Adrenal gland (tissue), 12 donors: ENCODE measurements around the gene MATN1. TPM values are rescaled to one million over a fixed set of nuclear protein-coding genes. Genes with fewer than 3 reads are reported as not detected.

ENCODE experiments used
- DNase-seq, 7 donors: peaks; one replicate each; pipeline ENCODE4 v3.0.0-alpha.2; 2019 to 2020
- H3K27ac ChIP-seq, 5 donors: fragments of 200-600 bp; sonication (generic) in 4 of 5; 1 replicate in 3 of 5; 2 replicates in 2 of 5; pipeline versions ENCODE4 v1.5.1 to v1.8.0; 2016 to 2020; ENCODE audit warnings: mild to moderate bottlenecking in 1 of 5
- H3K27me3 ChIP-seq: fragments of 200-600 bp; 2 replicates; pipeline ENCODE4 v1.8.0; 2021
- H3K36me3 ChIP-seq, 2 donors: fragments of 200-600 bp; replicated peaks in 1 of 2; 1 replicate in 1 of 2; 2 replicates in 1 of 2; pipeline versions ENCODE4 v1.5.1 to v1.8.0; 2018 to 2022
- H3K4me1 ChIP-seq, 2 donors: fragments of 200-600 bp; replicated peaks in 1 of 2; 1 replicate in 1 of 2; 2 replicates in 1 of 2; pipeline versions ENCODE4 v1.5.1 to v1.8.0; 2018 to 2021
- H3K4me3 ChIP-seq, 4 donors: fragments of 200-600 bp; sonication (generic) in 3 of 4; one replicate each; pipeline ENCODE4 v1.5.1; 2016 to 2018
- H3K9me3 ChIP-seq, 3 donors: fragments of 200-600 bp; sonication (generic) in 1 of 3; replicated peaks in 1 of 3; 1 replicate in 2 of 3; 2 replicates in 1 of 3; pipeline versions ENCODE4 v1.5.1 to v1.8.0; 2016 to 2021
- CTCF ChIP-seq, 6 experiments: fragments of 450-650 bp in 4 of 6; fragments of 200-600 bp in 2 of 6; sonication (generic) in 1 of 6; IDR thresholded peaks; 1 replicate in 5 of 6; 2 replicates in 1 of 6; pipeline versions ENCODE4 v1.5.1 to v1.8.0; 2016 to 2021; ENCODE audit warnings: antibody characterized with exemption in 6 of 6, mild to moderate bottlenecking in 2 of 6, moderate library complexity in 1 of 6
- POLR2A ChIP-seq, 2 donors: fragments of 450-650 bp; IDR thresholded peaks; one replicate each; pipeline ENCODE4 v1.6.1; 2017; ENCODE audit warnings: antibody characterized with exemption in 2 of 2, mild to moderate bottlenecking in 2 of 2, moderate library complexity in 1 of 2
- WGBS, 4 donors: extraction: QIAGEN DNeasy Blood & Tissue Kit in 2 of 4; methylation state at CpG; one replicate each; pipeline versions ENCODE4 v1.1.5 to v1.1.7; 2013 to 2017; 5-methylcytosine and 5-hydroxymethylcytosine counted together
- intact Hi-C, 2 donors: fragments of 100-400 bp; cut with DNase I; formaldehyde crosslinking; loops; one replicate each; pipeline versions ENCODE4 v1.14.1 to v1.15.0; 2022 to 2023
- polyA plus RNA-seq, 3 donors: library from polyadenylated mRNA; stranded (reverse); fragments of 200-250 nt in 2 of 3; fragments of 350-450 nt in 1 of 3; fragmentation: Illumina TruSeq in 1 of 3; extraction: RNeasy Lipid Tissue Mini Kit (QIAGEN cat#74804) in 1 of 3; gene quantifications; one replicate each; pipeline ENCODE4 v1.2.3, GENCODE V29; 2013 to 2014
- total RNA-seq, 9 donors: library from RNA; depleted of rRNA in 4 of 9; stranded (reverse); fragments of >200 nt in 4 of 9; fragments of 120-200 nt in 1 of 9; fragmentation: NEBNext Ultra II Directional in 1 of 9; extraction: Animal tissue kit (Norgen Biotek cat#: 25700) in 1 of 9; gene quantifications; one replicate each; pipeline versions ENCODE4 v1.1.0 to v1.2.4, GENCODE V29; 2013 to 2023
- donor health status: healthy with polysubstance abuse.
- donor health status: Bipolar disorder and iron deficiency.
- donor health status: DM: yes; HTN: yes; CAD: no.
- donor health status: DM: no; HTN: no; CAD: no.
- donor health status: DM: no; HTN: no; CAD: no.
- donor health status: DM: yes; HTN: yes; CAD: no.

Gene MATN1
- total and polyA plus RNA-seq, 12 donors, result 0.05 to 0.55 (median 0.18) TPM; not detected in 6

DNA sequence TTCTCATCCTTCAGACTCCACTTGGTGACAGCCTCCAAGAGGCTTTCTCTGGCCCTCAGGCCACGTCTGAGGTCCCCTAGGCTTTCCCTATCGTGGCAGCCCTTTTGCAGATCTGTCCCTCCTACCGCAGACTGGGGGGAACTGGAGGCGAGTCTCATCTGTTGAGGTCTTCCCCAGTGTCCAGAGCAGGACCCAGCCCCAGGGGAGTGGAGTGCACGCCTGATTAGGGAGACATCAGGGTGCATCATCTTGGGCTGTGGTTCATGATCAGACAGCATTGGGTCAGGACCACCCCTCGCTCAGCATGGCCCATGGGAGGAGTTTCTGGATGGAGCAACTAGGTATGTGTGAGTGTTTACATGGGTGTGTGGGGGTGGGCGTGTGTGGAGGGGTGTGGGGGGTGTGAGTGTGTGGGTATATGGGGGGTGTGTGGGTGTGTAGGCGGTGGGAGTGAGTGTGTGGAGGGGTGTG lies 8.5 kb upstream of the MATN1 start:
- no peaks in the 10 kb centered on the region for H3K27me3 ChIP-seq
- H3K27ac ChIP-seq, result no peak overlapping the region
- no peaks in the 10 kb centered on the region for H3K9me3 ChIP-seq
- H3K36me3 ChIP-seq, result no peaks in the 10 kb centered on the region
- intact Hi-C loops, result no loop called here
- TF ChIP-seq CTCF (IDR thresholded peaks at IDR 0.05) (no peak), POLR2A (IDR thresholded peaks at IDR 0.05) (no peak)
- DNase-seq, result no peak
- 78 to 94% (median 88%) methylated on average over 3 to 8 of the region's 8 CpGs for WGBS, 4 donors
- no peak overlapping the region for H3K4me3 ChIP-seq
- no peaks in the 10 kb centered on the region for H3K4me1 ChIP-seq

GRCh38 chr1:30731109-30731805 lies 7.9 kb upstream of the MATN1 start:
- no peaks in the 10 kb centered on the region for H3K36me3 ChIP-seq
- H3K4me1 ChIP-seq, result no peaks in the 10 kb centered on the region
- TF ChIP-seq POLR2A (IDR thresholded peaks at IDR 0.05), result no peak
- TF ChIP-seq CTCF (IDR thresholded peaks at IDR 0.05), result no peak
- H3K4me3 ChIP-seq, result no peak overlapping the region
- no peaks in the 10 kb centered on the region for H3K9me3 ChIP-seq
- DNase-seq, result no peak
- intact Hi-C loops, result no loop called here
- H3K27me3 ChIP-seq, result no peaks in the 10 kb centered on the region
- WGBS, 4 donors, result 88 to 91% (median 89%) methylated on average over 10 of the region's 10 CpGs
- H3K27ac ChIP-seq, result no peak overlapping the region

GRCh38 chr1:30730346-30731108 lies 7.1 kb upstream of the MATN1 start:
- DNase-seq, result no peak
- TF ChIP-seq POLR2A (IDR thresholded peaks at IDR 0.05), result no peak
- TF ChIP-seq CTCF (IDR thresholded peaks at IDR 0.05), result no peak
- no peaks in the 10 kb centered on the region for H3K27me3 ChIP-seq
- H3K4me3 ChIP-seq, result no peak overlapping the region
- H3K36me3 ChIP-seq, result no peaks in the 10 kb centered on the region
- no peaks in the 10 kb centered on the region for H3K4me1 ChIP-seq
- intact Hi-C loops, result no loop called here
- H3K9me3 ChIP-seq, result no peaks in the 10 kb centered on the region
- no peak overlapping the region for H3K27ac ChIP-seq
- WGBS, 4 donors, result 61 to 73% (median 67%) methylated on average over 6 to 23 of the region's 23 CpGs

DNA sequence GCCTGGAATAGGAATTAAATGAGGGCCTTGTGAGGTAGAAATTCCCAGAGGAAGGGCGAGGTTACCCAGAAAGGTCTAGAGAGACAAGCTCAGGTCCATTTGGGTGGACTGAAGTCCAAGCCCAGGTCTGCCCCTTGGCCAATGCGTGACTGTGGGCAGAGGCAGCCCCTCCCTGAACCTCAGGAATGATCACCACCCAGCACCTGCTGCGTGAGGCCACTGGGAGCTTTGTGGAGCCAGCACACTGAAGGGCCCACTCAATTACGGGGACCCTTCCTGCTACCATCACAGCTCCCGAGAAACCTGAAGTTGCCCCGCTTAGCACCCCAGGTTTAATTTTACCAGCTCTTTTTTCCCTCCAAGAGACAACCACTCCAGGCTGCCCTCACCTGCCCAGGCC lies 6.5 kb upstream of the MATN1 start:
- H3K27me3 ChIP-seq, result no peaks in the 10 kb centered on the region
- TF ChIP-seq POLR2A (IDR thresholded peaks at IDR 0.05), result no peak
- no peak for TF ChIP-seq CTCF (IDR thresholded peaks at IDR 0.05)
- H3K4me3 ChIP-seq, result no peak overlapping the region
- H3K27ac ChIP-seq, result no peak overlapping the region
- 94 to 100% (median 98%) methylated on average over 1 to 6 of the region's 6 CpGs for WGBS, 4 donors
- no peaks in the 10 kb centered on the region for H3K4me1 ChIP-seq
- no peaks in the 10 kb centered on the region for H3K36me3 ChIP-seq
- intact Hi-C loops, result loop anchor here in 1 of 2 donors (5.0 kb wide), 1 partner anchor 182 kb away; no protein-coding TSS in a partner anchor
- H3K9me3 ChIP-seq, result no peaks in the 10 kb centered on the region
- DNase-seq, result no peak
